Sigmoid colon (tissue), 7 donors: ENCODE measurements around the gene SLC17A5. TPM values are rescaled to one million over a fixed set of nuclear protein-coding genes. Genes with fewer than 3 reads are reported as not detected.
"Not testable (repeated sequence)": the region's sequence is repeated elsewhere in the genome, so short reads cannot be mapped to it uniquely, and the experiment has no call there.

Source experiments
- DNase-seq: peaks from one replicate; pipeline ENCODE4 v3.0.0-alpha.2; 2019
- H3K27ac ChIP-seq, 4 donors: fragments of 200-600 bp; sonication (generic); one replicate each; pipeline ENCODE4 v1.5.1; 2016 to 2019; ENCODE audit warnings: mild to moderate bottlenecking in 1 of 4
- H3K27me3 ChIP-seq, 3 donors: fragments of 200-600 bp; sonication (generic); one replicate each; pipeline ENCODE4 v1.5.1; 2019; ENCODE audit warnings: mild to moderate bottlenecking in 1 of 3
- H3K36me3 ChIP-seq, 4 donors: fragments of 200-600 bp; sonication (generic); one replicate each; pipeline ENCODE4 v1.5.1; 2016 to 2019
- H3K4me1 ChIP-seq, 4 donors: fragments of 200-600 bp; sonication (generic); one replicate each; pipeline ENCODE4 v1.5.1; 2017 to 2019
- H3K4me3 ChIP-seq, 4 donors: fragments of 200-600 bp; sonication (generic); one replicate each; pipeline ENCODE4 v1.5.1; 2017 to 2019; ENCODE audit warnings: mild to moderate bottlenecking in 2 of 4, moderate library complexity in 1 of 4
- H3K9me3 ChIP-seq, 4 donors: fragments of 200-600 bp in 3 of 4; sonication (generic) in 3 of 4; one replicate each; pipeline versions ENCODE4 v1.5.1 to v1.6.1; 2013 to 2019
- CTCF ChIP-seq, 4 experiments: fragments of 450-650 bp in 3 of 4; fragments of 200-600 bp in 1 of 4; IDR thresholded peaks; one replicate each; pipeline ENCODE4 v1.5.1; 2016 to 2019; ENCODE audit warnings: antibody characterized with exemption in 4 of 4, mild to moderate bottlenecking in 3 of 4, moderate library complexity in 2 of 4
- EP300 ChIP-seq, 4 donors: sonication (generic); formaldehyde crosslinking; IDR thresholded peaks; one replicate each; pipeline ENCODE4 v1.6.1; 2017; ENCODE audit warnings: antibody characterized with exemption in 4 of 4
- POLR2A ChIP-seq, 2 donors: fragments of 450-650 bp; IDR thresholded peaks; one replicate each; pipeline ENCODE4 v1.6.1; 2016; ENCODE audit warnings: antibody characterized with exemption in 2 of 2, mild to moderate bottlenecking in 2 of 2, moderate library complexity in 2 of 2
- POLR2AphosphoS5 ChIP-seq, 4 donors: sonication (generic); formaldehyde crosslinking; IDR thresholded peaks; one replicate each; pipeline ENCODE4 v1.6.1; 2017; ENCODE audit warnings: antibody characterized with exemption in 4 of 4
- WGBS, 2 donors: extraction: QIAGEN DNeasy Blood & Tissue Kit; methylation state at CpG; one replicate each; pipeline ENCODE4 v1.1.7; 2013; 5-methylcytosine and 5-hydroxymethylcytosine counted together
- intact Hi-C: fragments of 100-400 bp; cut with DNase I; formaldehyde crosslinking; loops from one replicate; pipeline ENCODE4 v1.15.1; 2023
- polyA plus RNA-seq, 3 donors: library from polyadenylated mRNA; stranded (reverse); fragments of 200-250 nt; gene quantifications; one replicate each; pipeline ENCODE4 v1.2.3, GENCODE V29; 2013
- total RNA-seq, 4 donors: library from RNA; depleted of rRNA; stranded (reverse); fragments of >200 nt; gene quantifications; one replicate each; pipeline ENCODE4 v1.1.0, GENCODE V29; 2016
- donor health status: healthy with polysubstance abuse.
- donor health status: Bipolar disorder and iron deficiency.
- donor health status: healthy.

SLC17A5 gene
- total and polyA plus RNA-seq, 7 donors = 7.6 to 18.2 (median 12.7) TPM

DNA sequence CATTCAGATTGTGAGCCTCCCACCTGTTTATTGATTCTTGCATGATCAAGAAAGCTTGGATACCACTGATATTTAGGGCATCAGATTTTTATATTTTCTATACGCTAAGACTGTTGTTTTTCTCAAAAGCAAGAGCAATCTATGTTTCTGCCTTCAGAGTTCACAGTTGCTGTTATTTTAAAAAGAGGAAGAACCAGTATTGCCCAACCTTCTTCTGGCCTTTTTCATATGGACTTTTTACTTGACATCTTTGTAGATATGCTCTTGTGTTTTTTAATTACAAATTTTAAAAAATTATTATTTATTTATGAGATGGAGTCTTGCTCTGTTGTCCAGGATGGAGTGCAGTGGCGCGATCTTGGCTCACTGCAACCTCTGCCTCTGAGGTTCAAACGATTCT lies 28.9 kb downstream of the SLC17A5 start:
- Histone ChIP-seq H3K4me3 (no peak overlapping the region), H3K36me3 (peaks cover 0 to 72% (median 16%) of the 10 kb centered on the region in 4 donors), H3K4me1 (no peaks in the 10 kb centered on the region), H3K9me3 (no peaks in the 10 kb centered on the region), H3K27me3 (no peaks in the 10 kb centered on the region), H3K27ac (no peak overlapping the region)
- TF ChIP-seq EP300 (IDR thresholded peaks at IDR 0.05) (no peak), CTCF (IDR thresholded peaks at IDR 0.05) (no peak), POLR2AphosphoS5 (IDR thresholded peaks at IDR 0.05) (no peak), POLR2A (IDR thresholded peaks at IDR 0.05) (no peak)
- no peak for DNase-seq
- 93 to 97% methylated on average over 4 of the region's 4 CpGs for WGBS, 2 donors
- intact Hi-C loops = no loop called here

DNA sequence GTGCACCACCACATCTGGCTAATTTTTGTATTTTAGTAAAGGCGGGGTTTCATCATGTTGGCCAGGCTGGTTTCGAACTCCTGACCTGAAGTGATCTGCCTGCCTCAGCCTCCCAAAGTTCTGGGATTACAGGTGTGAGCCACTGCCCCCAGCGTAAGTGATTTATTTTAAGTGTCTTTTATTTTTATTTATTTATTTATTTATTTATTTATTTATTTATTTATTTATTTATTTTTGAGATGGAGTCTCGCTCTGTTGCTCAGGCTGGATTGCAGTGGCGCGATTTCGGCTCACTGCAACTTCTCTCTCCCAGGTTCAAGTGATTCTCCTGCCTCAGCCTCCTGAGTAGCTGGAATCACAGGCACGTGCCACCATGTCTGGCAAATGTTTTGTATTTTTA lies 30.3 kb downstream of the SLC17A5 start:
- H3K9me3 ChIP-seq, H3K27ac ChIP-seq, intact Hi-C loops, H3K4me1 ChIP-seq, H3K4me3 ChIP-seq, H3K27me3 ChIP-seq, DNase-seq: not testable (repeated sequence)
- 97% methylated on average over 8 of the region's 8 CpGs for WGBS, 2 donors
- peaks cover 0 to 69% (median 14%) of the 10 kb centered on the region in 4 donors for H3K36me3 ChIP-seq

- H3K27me3 ChIP-seq, H3K4me3 ChIP-seq, intact Hi-C loops, H3K27ac ChIP-seq, H3K9me3 ChIP-seq, H3K4me1 ChIP-seq, DNase-seq: not testable (repeated sequence)
- WGBS, 2 donors = 88 to 94% methylated on average over 8 of the region's 8 CpGs
- H3K36me3 ChIP-seq = peaks cover 8 to 72% (median 17%) of the 10 kb centered on the region in 4 donors
These were observed 35.7 kb downstream of the SLC17A5 start for GRCh38 chr6:73618082-73618481.

- DNase-seq = no peak
- no peaks in the 10 kb centered on the region for H3K9me3 ChIP-seq
- intact Hi-C loops = no loop called here
- H3K27ac ChIP-seq = no peak overlapping the region
- H3K4me1 ChIP-seq = peaks cover 0 to 5% (median 2%) of the 10 kb centered on the region in 4 donors
- peaks cover 8 to 66% (median 20%) of the 10 kb centered on the region in 4 donors for H3K36me3 ChIP-seq
- no peaks in the 10 kb centered on the region for H3K27me3 ChIP-seq
- H3K4me3 ChIP-seq = no peak overlapping the region
- WGBS, 2 donors = 83 to 97% methylated on average over 6 of the region's 6 CpGs
- TF ChIP-seq EP300 (IDR thresholded peaks at IDR 0.05) (no peak), CTCF (IDR thresholded peaks at IDR 0.05) (no peak), POLR2A (IDR thresholded peaks at IDR 0.05) (no peak), POLR2AphosphoS5 (IDR thresholded peaks at IDR 0.05) (no peak)
These were observed 39.0 kb downstream of the SLC17A5 start for GRCh38 chr6:73614802-73615201.

DNA sequence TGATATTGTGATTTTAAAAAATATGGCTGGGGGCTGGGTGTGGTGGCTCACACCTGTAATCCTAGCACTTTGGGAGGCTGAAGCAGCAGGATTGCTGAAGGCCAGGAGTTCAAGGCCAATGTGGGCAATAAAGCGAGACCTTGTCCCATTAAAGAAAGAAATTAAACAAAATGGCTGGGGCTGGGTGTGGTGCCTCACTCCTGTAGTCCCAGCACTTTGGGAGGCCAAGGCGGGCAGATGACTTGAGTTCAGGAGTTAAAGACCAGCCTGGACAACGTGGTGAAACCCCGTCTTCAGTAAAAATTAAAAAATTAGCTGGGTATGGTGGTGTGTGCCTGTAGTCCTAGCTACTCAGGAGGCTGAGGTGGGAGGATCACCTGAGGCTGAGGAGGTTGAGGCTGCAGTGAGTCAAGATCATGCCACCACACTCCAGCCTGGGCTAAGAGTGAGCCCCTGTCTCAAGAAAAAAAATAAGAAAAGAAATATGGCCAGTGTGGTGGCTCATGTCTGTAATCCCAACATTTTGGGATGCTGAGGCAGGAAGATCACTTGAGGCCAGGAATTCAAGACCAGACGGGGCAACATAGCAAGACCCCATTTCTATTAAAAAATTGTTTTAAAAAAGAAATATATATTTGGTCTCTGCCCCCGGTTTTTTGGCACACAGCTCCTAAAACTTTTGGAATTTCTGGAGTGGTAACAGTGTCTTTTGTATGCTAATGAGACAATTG lies 39.8 kb downstream of the SLC17A5 start:
- peaks cover 8 to 72% (median 20%) of the 10 kb centered on the region in 4 donors for H3K36me3 ChIP-seq
- no peak overlapping the region for H3K27ac ChIP-seq
- intact Hi-C loops = no loop called here
- no peak for TF ChIP-seq CTCF (IDR thresholded peaks at IDR 0.05)
- no peak for TF ChIP-seq POLR2AphosphoS5 (IDR thresholded peaks at IDR 0.05)
- no peak for TF ChIP-seq POLR2A (IDR thresholded peaks at IDR 0.05)
- TF ChIP-seq EP300 (IDR thresholded peaks at IDR 0.05) = no peak
- 79 to 93% methylated on average over 6 of the region's 6 CpGs for WGBS, 2 donors
- no peak overlapping the region for H3K4me3 ChIP-seq
- H3K4me1 ChIP-seq = peaks cover 0 to 5% (median 2%) of the 10 kb centered on the region in 4 donors
- H3K27me3 ChIP-seq = no peaks in the 10 kb centered on the region
- DNase-seq = no peak
- H3K9me3 ChIP-seq = no peaks in the 10 kb centered on the region

- no peaks in the 10 kb centered on the region for H3K9me3 ChIP-seq
- no peak overlapping the region for H3K27ac ChIP-seq
- intact Hi-C loops = no loop called here
- no peak for DNase-seq
- peaks cover 0 to 5% (median 2%) of the 10 kb centered on the region in 4 donors for H3K4me1 ChIP-seq
- H3K4me3 ChIP-seq = no peak overlapping the region
- H3K27me3 ChIP-seq = no peaks in the 10 kb centered on the region
- peaks cover 8 to 73% (median 20%) of the 10 kb centered on the region in 4 donors for H3K36me3 ChIP-seq
- 95% methylated on average over 3 of the region's 3 CpGs for WGBS, 2 donors
- no peak for TF ChIP-seq POLR2AphosphoS5 (IDR thresholded peaks at IDR 0.05)
- no peak for TF ChIP-seq POLR2A (IDR thresholded peaks at IDR 0.05)
- no peak for TF ChIP-seq EP300 (IDR thresholded peaks at IDR 0.05)
- TF ChIP-seq CTCF (IDR thresholded peaks at IDR 0.05) = no peak
These were observed 41.2 kb downstream of the SLC17A5 start for GRCh38 chr6:73612611-73613010.
